NCI-H146 (cell line): ENCODE measurements around the gene SPACA4.
"Not testable (repeated sequence)": the region's sequence is repeated elsewhere in the genome, so short reads cannot be mapped to it uniquely, and the experiment has no call there.

Source experiments
- DNase-seq: peaks from one replicate; lab custom pipeline; 2025; lab: John Stamatoyannopoulos, UW

The SPACA4 gene

GRCh38 chr19:48606463-48607358 lies at the start of gene SPACA4:
Gene SPACA4, plus strand, starts transcription at chr19:48606742. Its CDS starts 237 bp downstream, at chr19:48606979.
- DNase-seq: no peak

- no peak for DNase-seq
Measured at GRCh38 chr19:48556825-48557224, 49.7 kb upstream of the SPACA4 start.

DNA sequence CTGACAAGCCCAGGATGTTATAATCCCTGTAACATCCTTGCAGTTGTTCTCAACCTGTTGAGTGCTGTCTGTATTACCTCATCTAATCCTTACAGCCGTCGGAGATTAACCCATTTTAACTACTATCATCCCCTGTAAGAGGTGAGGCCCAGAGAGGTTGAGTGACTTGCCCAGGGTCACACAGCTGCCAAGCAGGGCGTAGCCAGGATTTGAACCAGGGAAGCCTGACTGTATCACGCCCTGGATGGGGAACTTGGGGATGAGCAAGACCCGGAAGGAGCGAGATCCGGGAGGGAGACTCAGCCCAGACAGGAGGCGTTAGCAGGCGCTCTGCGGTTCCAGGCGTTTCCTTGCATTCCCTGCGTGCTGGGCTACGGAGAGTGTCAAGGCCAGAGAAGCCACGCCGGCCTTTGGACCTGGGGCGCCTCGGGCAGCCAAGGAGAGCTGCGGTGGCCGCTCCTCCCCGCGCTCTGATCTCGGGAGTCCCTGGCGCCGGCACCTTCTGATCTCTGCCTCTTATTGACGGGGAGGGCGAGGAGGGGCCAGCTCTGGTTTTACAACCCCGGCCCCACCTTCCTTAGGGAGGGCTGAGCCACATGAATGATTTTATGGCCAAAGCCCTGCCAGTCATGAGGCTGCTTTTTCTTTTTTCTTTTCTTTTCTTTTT lies 48.4 kb upstream of the SPACA4 start:
- no peak for DNase-seq

GRCh38 chr19:48560095-48560530 lies 46.4 kb upstream of the SPACA4 start:
- DNase-seq: no peak

- no peak for DNase-seq
Measured at GRCh38 chr19:48561412-48561811, 45.1 kb upstream of the SPACA4 start.

DNA sequence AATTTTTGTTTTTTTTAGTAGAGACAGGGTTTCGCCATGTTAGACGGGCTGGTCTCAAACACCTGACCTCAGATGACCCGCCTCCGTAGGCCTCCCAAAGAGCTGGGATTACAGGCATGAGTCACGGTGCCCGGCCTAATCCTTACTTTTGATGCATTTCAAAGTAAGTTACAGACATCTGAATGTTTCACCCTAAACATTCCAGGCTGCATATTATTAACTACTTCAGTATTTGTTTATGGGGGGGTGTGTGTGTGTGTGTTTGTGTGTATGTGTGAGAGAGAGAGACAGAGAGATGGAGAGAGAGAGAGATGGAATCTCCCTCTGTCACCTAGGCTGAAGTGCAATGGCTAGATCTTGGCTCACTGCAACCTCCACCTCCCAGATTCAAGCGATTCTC lies 41.5 kb upstream of the SPACA4 start:
- DNase-seq: no peak

DNA sequence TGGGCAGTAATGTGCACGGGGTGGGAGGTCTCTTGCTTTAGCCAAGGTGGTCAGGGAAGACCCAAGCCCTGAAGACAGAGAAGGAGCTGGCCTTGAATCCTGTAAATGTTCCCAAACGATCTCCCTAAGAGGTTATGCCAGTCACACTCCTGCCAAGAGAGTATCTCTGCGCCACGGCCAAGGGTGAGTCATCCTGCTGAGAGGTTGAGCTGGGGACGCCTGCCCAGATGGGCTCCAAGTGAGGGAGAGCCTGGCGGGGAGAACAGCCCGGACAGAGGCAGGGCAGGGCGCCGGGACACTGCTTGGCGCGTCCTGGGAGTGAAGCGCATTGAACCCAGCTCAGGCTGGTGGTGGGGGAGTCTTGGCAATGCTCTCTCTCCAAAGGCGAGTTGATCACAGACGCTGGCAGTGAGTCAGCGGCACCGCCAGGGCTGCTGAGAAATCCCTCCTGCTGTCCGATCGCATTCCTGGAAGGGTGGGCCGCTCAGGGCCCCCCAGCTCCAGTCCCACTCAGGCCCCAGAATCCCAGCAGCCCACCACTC lies 38.1 kb upstream of the SPACA4 start:
- no peak for DNase-seq

DNA sequence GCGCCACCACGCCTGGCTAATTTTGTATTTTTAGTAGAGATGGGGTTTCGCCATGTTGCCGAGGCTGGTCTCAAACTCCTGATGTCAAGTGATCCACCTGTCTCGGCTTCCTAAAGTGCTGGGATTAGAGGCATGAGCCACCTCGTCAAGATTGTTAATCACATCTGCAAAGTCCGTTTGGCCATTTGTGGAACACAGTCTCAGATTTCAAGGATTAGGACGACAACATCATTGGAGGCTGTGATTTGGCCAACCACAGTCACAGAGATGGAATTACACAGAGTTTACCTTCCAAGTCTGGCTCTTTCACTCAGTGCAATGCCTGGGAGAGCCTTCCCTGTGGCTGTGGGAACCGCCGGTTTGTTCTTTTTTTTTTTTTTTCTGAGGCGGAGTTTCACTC lies 36.7 kb upstream of the SPACA4 start:
- no peak for DNase-seq

DNA sequence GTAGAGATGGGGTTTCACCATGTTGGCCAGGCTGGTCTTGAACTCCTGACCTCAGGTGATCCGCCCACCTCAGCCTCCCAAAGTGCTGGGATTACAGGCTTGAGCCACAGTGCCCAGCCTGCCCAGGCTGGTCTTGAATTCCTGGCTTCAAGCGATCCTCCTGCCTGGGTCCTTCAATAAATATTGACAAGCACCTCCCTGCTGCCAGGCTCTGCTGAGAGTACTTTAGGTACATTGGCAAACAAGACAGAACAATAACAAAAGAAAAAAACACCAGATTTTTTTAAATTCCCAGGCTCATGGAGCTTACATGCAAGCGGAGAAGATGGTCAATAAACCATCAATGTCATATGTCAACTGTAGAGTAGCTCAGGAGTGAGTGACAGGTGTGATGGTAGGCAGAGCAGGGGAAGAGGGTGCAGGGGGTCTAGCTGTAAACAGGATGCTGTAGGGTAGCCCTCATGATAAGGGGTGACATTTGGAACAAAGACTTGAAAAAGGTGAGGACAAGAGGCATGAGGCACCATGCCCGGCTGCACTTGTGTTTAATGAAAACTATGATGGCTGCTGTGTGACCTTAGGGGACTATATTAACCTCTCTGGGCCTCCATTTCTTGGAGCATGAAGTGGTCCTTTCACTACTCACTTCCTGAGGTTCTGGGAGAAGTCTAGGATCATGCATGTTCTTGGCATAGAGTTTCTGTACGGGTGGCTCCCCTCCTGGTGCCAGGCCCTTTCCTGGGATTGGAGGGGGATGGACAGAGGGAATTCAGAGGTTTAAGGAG lies 35.0 kb upstream of the SPACA4 start:
- DNase-seq: peak; percentile 39

GRCh38 chr19:48573163-48573505 lies 33.4 kb upstream of the SPACA4 start:
- no peak for DNase-seq

DNA sequence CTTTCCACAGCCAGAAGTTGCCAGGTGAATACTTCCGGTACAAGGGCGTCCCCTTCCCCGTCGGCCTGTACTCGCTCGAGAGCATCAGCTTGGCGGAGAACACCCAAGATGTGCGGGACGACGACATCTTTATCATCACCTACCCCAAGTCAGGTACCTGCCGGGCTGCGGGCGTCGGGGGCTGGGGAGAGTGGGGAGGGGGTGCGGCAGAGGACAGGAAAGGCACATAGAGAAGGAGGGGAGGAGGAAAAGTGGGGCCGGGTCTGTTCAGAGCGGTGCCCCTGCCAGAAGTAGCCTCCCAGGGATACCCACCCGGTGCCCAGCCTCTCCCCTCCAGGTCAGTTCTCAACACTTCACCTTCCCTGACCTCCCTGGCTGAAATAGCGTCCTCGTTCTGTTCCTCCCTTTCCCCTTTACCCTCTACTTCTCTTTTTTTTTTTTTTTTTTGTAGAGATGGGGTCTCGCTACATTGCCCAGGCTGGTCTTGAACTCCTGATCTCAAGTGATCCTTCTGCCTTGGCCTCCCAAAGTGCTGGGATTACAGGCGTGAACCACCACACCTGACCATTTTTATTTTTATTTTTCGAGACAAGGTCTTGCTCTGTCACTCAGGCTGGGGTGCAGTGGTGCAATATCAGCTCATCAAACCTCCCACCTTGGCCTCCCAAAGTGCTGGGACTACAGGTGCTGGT lies 30.5 kb upstream of the SPACA4 start:
- DNase-seq: no peak

GRCh38 chr19:48577908-48578307 lies 28.6 kb upstream of the SPACA4 start:
- not testable (repeated sequence) for DNase-seq

DNA sequence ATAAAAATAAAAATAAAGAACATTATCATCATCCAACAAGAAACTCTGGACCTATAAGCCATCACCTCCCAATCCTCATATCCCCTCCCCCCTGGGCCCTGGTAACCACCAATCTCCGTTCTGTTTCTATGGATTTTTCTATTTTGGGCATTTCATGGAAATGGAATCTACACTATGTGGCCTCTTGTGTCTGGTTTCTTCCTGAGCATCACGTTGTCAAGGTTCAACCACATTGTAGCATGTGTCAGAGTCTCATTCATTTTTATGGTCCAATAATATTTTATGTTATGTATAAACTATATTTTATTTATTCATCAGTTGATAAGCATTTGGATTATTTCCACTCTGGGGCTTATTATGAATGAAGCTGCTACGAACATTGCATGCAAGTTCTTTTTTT lies 27.7 kb upstream of the SPACA4 start:
- no peak for DNase-seq

- no peak for DNase-seq
Measured at GRCh38 chr19:48582168-48582567, 24.4 kb upstream of the SPACA4 start.

- no peak for DNase-seq
Measured at GRCh38 chr19:48587387-48587786, 19.2 kb upstream of the SPACA4 start.

DNA sequence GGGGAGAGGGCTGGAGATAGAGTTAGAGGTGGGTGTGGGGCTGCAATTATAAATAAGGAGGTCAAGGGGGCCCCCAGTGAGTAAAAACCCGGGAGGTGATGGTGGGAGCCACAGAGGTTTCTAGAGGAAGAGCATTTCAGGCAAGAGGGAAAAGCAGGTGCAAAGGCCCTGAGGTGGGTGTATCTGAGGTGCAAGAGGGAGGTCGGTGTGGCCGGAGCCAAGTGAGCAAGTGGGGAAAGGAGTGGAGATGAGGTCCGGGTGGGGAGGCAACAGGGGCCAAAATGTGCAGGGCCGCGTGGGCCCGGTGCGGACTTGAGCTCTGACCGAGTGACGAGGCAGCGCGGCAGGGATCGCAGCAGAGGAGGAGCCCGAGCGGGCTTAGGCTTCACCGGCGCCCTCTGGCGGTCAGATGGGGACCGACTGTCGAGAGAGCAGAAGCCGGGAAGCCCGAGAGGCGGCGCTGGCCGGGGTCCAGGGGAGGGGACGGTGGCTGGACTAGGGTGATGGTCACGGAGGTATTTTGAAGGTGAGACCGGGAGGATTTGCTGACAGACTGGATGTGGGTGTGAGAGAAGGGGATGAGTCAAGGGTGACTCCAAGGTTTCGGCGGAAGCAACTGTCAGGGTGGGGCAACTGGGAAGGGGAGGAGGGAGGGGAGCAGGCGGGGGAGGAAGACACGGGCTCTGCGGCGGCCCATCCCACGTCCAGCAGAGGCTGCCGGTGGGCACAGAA lies 17.7 kb upstream of the SPACA4 start:
- peak; percentile 87 for DNase-seq

- DNase-seq: no peak
Measured at GRCh38 chr19:48591021-48591420, 15.5 kb upstream of the SPACA4 start.

GRCh38 chr19:48595171-48595570 lies 11.4 kb upstream of the SPACA4 start:
- DNase-seq: no peak

DNA sequence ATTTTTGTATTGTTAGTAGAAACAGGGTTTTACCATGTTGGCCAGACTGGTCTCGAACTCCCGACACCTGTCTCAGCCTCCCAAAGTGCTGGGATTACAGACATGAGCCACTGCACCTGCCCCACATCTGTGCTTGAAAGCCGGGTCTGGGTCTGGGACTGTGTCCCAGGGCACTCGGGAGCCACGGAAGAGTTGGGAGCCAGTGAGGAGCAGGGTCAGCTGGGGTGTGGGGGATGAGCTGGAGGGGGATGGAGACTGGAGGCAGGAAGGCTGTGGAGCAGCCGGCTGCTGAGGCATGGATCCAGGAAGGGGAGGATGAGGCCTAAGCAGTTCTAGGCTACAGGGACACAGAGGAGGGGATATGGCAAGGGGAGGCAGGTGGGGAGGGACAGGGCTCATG lies 10.7 kb upstream of the SPACA4 start:
- DNase-seq: no peak

DNA sequence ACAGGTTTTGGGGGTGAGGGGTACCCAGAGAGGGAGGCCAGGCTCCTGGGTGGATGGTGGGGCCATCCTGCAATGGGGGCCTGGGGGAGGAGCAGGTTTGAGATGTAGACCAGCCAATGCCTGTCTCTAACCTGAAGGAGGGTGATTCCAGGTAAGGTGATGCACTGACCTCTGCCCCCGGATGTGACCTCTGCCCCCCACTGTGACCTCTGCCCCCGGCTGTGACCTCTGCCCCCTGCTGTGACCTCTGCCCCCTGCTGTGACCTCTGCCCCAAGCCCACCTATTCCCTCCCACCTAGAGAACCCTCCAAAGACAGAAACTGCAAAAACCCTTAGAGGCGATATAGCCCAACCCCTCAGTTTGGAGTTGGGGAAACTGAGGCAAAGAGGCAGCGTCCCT lies 10.3 kb upstream of the SPACA4 start:
- no peak for DNase-seq
